GM21825 (cell line): ENCODE results near the gene NCKAP1.
A peak's percentile ranks its signal among the peaks of the same experiment; 100 is the strongest.
"Not testable (repeated sequence)": the region's sequence is repeated elsewhere in the genome, so short reads cannot be mapped to it uniquely, and the experiment has no call there.

Source experiments
- ATAC-seq: cut with Tn5 transposase; IDR thresholded peaks from one replicate; pipeline ENCODE4 v1.9.1; 2021; ENCODE audit warnings: mild to moderate bottlenecking, moderate library complexity; ENCODE audit not compliant: unreplicated experiment

Gene NCKAP1

GRCh38 chr2:183010112-183010511 lies 28.1 kb downstream of the NCKAP1 start:
- no peak for ATAC-seq

DNA sequence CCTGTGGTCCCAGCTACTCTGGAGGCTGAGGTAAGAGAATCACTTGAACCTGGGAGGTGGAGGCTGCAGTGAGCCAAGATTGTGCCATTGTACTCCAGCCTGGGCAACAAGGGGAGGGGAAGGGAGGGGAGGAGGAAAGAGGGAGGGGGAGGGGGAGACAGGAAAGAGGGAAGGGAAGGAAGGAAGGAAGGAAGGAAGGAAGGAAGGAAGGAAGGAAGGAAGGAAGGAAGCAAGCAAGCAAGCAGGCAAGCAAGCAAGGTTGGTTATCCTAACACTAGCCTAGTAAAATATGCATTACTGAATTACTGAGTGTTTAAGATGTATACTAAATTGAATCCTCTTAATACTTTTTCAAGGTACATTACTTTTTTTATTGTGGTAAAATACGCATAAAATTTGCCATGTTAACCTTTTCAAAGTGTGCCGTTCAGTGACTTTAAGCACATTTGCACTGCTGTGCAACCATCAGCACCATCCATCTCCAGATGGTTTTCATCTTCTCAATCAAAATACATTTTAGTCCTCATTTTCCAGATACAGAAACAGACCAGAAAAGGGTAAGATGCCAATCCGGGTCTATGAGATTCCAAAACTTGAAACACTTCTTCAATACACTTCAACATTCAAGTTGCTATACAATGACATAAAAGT lies 28.9 kb downstream of the NCKAP1 start:
- no peak for ATAC-seq

- ATAC-seq = no peak
Measured at GRCh38 chr2:183001948-183002347, 36.3 kb downstream of the NCKAP1 start.

- ATAC-seq = no peak
Measured at GRCh38 chr2:183000846-183001245, 37.4 kb downstream of the NCKAP1 start.

- ATAC-seq = no peak
Measured at GRCh38 chr2:182999348-183000028, 38.8 kb downstream of the NCKAP1 start.

- ATAC-seq = no peak
Measured at GRCh38 chr2:182994228-182994912, 43.9 kb downstream of the NCKAP1 start.

DNA sequence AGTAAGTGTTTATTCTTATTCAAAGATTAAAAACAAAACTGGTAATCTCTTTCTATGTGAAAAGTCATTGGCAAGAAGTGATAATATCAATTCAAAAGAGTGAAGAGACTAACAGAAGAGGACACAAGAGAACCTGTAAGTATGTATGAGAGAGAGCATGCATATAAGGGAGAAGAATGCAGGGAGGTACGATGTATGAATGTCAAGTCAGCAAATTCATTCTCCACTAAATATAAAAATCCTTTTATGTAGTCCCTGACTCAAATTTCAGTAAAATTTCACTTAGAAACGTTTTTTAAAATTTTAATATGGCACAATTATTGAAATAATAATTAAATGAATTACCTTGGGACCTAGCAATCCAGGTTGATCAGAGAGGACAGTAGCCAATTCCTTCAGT lies 55.3 kb downstream of the NCKAP1 start:
- no peak for ATAC-seq

GRCh38 chr2:182981475-182981874 lies 56.8 kb downstream of the NCKAP1 start:
- not testable (repeated sequence) for ATAC-seq

DNA sequence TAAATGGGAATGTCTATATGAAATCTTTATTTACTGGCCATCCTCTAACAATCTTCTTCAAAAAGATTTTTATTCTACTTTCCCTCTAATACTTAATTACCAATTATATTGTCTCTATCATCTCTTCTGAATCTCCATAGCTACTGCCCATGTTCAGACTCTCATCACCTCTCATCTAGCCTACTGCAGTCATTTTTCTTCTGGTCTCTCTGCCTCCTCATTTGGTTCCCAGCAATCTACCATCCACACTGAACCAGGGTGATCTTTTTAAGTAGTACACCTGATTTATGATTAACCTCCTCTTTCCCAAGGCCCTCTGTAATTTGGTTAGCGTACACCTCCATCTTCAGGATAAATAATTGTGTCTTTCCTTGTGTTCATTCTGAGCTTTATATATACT lies 57.6 kb downstream of the NCKAP1 start:
- no peak for ATAC-seq

DNA sequence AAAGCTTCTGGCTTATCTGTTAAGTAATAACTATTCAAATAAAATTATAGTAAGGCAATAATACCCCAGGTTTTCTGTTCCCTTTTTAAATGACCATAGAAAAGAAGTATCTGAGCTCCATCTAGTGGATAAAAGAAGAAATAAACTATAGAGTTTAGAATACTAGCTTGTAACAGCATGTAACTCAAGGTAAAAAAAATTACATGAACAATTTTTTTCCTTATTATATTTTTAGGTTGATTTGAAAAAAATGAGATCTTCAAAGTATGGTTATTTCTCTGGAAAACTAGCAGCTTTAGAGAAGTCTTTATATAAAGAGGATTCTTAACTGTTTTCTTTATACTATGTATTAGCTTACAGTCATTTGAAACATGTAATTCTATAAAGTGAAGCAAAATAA lies 58.1 kb downstream of the NCKAP1 start:
- peak; percentile 68 for ATAC-seq

DNA sequence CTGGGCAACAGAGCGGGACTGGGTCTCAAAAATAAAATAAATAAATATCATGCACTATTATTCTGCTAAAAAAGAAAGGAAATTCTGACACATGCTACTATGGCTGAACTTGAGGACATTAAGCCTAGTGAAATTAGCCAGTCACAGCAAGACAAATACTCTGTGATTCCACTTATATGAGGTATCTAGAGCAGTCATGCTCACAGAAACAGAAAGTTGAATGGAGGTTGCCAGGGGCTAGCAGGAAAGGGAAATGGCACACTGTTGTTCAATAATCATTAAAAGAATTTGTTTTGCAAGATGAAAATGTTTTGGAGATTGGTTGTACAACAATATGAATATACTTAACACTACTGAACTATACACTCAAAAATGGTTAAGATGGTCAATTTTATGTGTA lies 60.8 kb downstream of the NCKAP1 start:
- peak; percentile 62 for ATAC-seq

DNA sequence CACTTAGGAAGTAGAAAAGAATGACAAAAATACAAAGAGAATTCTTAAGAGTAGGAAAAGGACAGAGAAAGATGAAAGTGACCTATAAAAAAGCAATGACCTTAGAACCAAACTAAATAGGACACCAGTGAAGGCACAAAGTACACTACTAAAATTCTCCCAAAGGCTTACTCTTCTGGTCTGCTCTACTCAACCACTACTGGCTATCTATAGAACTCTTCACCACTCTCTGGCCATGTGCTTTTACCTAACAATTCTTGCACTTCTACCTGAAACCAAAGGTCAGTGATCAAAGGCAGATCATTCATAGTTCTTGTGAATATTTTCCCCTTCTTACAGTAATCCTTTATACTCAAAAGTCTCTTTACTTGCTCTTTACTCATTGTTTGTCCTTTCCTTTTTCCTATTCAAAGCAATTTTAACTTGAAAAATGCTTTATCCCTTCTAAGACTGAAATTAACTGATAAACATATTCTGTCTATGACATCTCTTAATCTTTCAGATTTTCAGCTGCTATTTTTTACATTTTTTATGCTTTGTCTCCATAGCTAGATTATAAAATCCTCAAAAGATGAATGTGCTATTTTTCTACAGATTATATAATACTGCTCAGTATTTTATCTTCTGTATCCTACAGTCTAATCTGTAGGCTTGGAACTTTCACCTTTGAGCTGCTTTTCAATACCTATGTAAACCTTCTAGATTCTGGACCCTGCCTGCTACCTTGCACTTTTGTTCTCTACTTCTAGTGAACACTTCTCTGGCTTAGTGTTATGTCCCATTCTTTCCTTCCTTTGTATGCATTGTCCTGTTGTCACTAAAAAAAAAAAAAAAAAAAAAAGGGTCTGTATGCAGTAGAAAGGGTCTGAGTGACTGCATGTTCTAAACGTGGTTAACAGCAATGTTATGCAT lies 64.6 kb downstream of the NCKAP1 start:
- ATAC-seq = no peak

- no peak for ATAC-seq
Measured at GRCh38 chr2:182972548-182972942, 65.7 kb downstream of the NCKAP1 start.

GRCh38 chr2:182971820-182972547 lies 66.3 kb downstream of the NCKAP1 start:
- ATAC-seq = no peak

- ATAC-seq = no peak
Measured at GRCh38 chr2:182970486-182970885, 67.8 kb downstream of the NCKAP1 start.

- ATAC-seq = no peak
Measured at GRCh38 chr2:182968493-182968892, 69.8 kb downstream of the NCKAP1 start.

GRCh38 chr2:182966356-182966755 lies 71.9 kb downstream of the NCKAP1 start:
- not testable (repeated sequence) for ATAC-seq

- no peak for ATAC-seq
Measured at GRCh38 chr2:182962641-182963040, 75.6 kb downstream of the NCKAP1 start.

- ATAC-seq = not testable (repeated sequence)
Measured at GRCh38 chr2:182960869-182961268, 77.4 kb downstream of the NCKAP1 start.

DNA sequence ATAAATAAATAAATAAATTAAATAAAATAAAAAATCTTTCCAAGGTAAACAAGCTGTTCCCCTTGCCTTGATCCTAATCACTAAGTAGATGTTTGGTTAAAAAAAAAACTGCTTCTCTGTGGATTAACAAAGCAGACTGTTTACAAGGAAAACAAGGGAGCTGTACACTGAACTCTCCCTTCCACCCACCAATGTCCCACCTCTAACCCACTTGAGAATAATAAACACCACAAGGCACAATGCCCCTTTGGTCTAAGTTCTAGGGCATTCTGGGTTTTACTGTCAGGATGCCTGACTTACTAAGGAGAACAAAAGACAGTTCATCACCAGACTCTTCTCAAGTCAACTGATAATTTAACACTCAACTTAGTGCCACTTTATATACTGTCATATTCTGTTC lies 83.5 kb downstream of the NCKAP1 start:
- no peak for ATAC-seq
